ENCODE measurements around the gene TRIM54. TPM values are rescaled to one million over a fixed set of nuclear protein-coding genes. Genes with fewer than 3 reads are reported as not detected.

The TRIM54 gene
- total RNA-seq, 1 experiment from 2014 or later: 0.51 TPM

- H3K4me3 ChIP-seq (ENCODE audit: low read length): peak overlapping the region; percentile 81
- ATAC-seq: peak; percentile 1; the same call in 1 of the 2 replicates
- ChIA-PET POLR2A (ENCODE audit: unreplicated experiment) (interaction anchor here (0.7 kb wide), 1 partner anchor 1087 kb away, joined by 4 read pairs; no protein-coding TSS in a partner anchor), CTCF (no interaction called here)
- no peaks in the 10 kb centered on the region for H3K9me3 ChIP-seq (ENCODE audit: low read length)
- TF ChIP-seq, protein P1, sequence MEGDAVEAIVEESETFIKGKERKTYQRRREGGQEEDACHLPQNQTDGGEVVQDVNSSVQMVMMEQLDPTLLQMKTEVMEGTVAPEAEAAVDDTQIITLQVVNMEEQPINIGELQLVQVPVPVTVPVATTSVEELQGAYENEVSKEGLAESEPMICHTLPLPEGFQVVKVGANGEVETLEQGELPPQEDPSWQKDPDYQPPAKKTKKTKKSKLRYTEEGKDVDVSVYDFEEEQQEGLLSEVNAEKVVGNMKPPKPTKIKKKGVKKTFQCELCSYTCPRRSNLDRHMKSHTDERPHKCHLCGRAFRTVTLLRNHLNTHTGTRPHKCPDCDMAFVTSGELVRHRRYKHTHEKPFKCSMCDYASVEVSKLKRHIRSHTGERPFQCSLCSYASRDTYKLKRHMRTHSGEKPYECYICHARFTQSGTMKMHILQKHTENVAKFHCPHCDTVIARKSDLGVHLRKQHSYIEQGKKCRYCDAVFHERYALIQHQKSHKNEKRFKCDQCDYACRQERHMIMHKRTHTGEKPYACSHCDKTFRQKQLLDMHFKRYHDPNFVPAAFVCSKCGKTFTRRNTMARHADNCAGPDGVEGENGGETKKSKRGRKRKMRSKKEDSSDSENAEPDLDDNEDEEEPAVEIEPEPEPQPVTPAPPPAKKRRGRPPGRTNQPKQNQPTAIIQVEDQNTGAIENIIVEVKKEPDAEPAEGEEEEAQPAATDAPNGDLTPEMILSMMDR (conservative IDR thresholded peaks at IDR 0.05; ENCODE audit: low read depth, low read length): no peak
- no peak for TF ChIP-seq EZH2phosphoT487 (IDR thresholded peaks at IDR 0.05; ENCODE audit: borderline replicate concordance, low read length)
- TF ChIP-seq EZH2 (IDR thresholded peaks at IDR 0.05; ENCODE audit: low read length, unreplicated experiment): no peak
- H2AFZ ChIP-seq (ENCODE audit: low read length): peak overlapping the region; percentile 80
- H3K27me3 ChIP-seq (ENCODE audit: low read length): no peaks in the 10 kb centered on the region
- H3K36me3 ChIP-seq (ENCODE audit: low read depth, low read length): peaks cover 21% of the 10 kb centered on the region
- peaks cover 32% of the 10 kb centered on the region for H3K4me1 ChIP-seq (ENCODE audit: insufficient read depth, low read length)
- H3F3A ChIP-seq (ENCODE audit: low read length, unreplicated experiment): peaks cover 7% of the 10 kb centered on the region
- DNase-seq: peak; percentile 6
- no peaks in the 10 kb centered on the region for H4K20me1 ChIP-seq (ENCODE audit: low read length)
- peaks cover 14% of the 10 kb centered on the region for H3K79me2 ChIP-seq (ENCODE audit: low read length)
- no peaks in the 10 kb centered on the region for H3K9me2 ChIP-seq (replicated peaks; ENCODE audit: low read length)
- peak overlapping the region; percentile 97 for H3K4me2 ChIP-seq (ENCODE audit: low read length)
- H3K27ac ChIP-seq (ENCODE audit: low read length): peak overlapping the region; percentile 94
- intact Hi-C loops (cut with micrococcal nuclease): no loop called here
- peak overlapping the region; percentile 97 for H3K9ac ChIP-seq (ENCODE audit: low read length)
- no TSS peak for BruUV-seq (replicated peaks)
These were observed 41.5 kb downstream of the TRIM54 start for GRCh38 chr2:27323596-27324285.

GRCh38 chr2:27324720-27325119, 42.5 kb downstream of the TRIM54 start:
- Histone ChIP-seq H3K27ac (ENCODE audit: low read length) (no peak overlapping the region), H3K9me3 (ENCODE audit: low read length) (no peaks in the 10 kb centered on the region), H3K36me3 (ENCODE audit: low read depth, low read length) (peaks cover 25% of the 10 kb centered on the region), H3K4me2 (ENCODE audit: low read length) (no peak overlapping the region), H3F3A (ENCODE audit: low read length, unreplicated experiment) (peaks cover 7% of the 10 kb centered on the region), H3K4me3 (ENCODE audit: low read length) (no peak overlapping the region), H3K27me3 (ENCODE audit: low read length) (no peaks in the 10 kb centered on the region), H3K79me2 (ENCODE audit: low read length) (peaks cover 14% of the 10 kb centered on the region), H4K20me1 (ENCODE audit: low read length) (no peaks in the 10 kb centered on the region), H2AFZ (ENCODE audit: low read length) (no peak overlapping the region), H3K9ac (ENCODE audit: low read length) (no peak overlapping the region), H3K4me1 (ENCODE audit: insufficient read depth, low read length) (peaks cover 32% of the 10 kb centered on the region), H3K9me2 (replicated peaks; ENCODE audit: low read length) (no peaks in the 10 kb centered on the region)
- ATAC-seq (no peak), DNase-seq (no peak)
- TF ChIP-seq EZH2 (IDR thresholded peaks at IDR 0.05; ENCODE audit: low read length, unreplicated experiment): no peak
- no peak for TF ChIP-seq EZH2phosphoT487 (IDR thresholded peaks at IDR 0.05; ENCODE audit: borderline replicate concordance, low read length)
- TF ChIP-seq, protein P1 (conservative IDR thresholded peaks at IDR 0.05; ENCODE audit: low read depth, low read length): no peak
- intact Hi-C loops (cut with micrococcal nuclease): no loop called here
- BruUV-seq (replicated peaks): no TSS peak
- CTCF ChIA-PET: no interaction called here
- POLR2A ChIA-PET (ENCODE audit: unreplicated experiment): no interaction called here

GRCh38 chr2:27335311-27335710, 53.1 kb downstream of the TRIM54 start:
- POLR2A ChIA-PET (ENCODE audit: unreplicated experiment): no interaction called here
- BruUV-seq (replicated peaks): no TSS peak
- CTCF ChIA-PET: no interaction called here

More at GRCh38 chr2:27335311-27335710, 53.1 kb downstream of the TRIM54 start:
- intact Hi-C loops (cut with micrococcal nuclease): no loop called here
- Histone ChIP-seq H3K9me3 (ENCODE audit: low read length) (no peaks in the 10 kb centered on the region), H3K9ac (ENCODE audit: low read length) (no peak overlapping the region), H2AFZ (ENCODE audit: low read length) (no peak overlapping the region), H3K36me3 (ENCODE audit: low read depth, low read length) (peaks cover 58% of the 10 kb centered on the region), H3K4me3 (ENCODE audit: low read length) (no peak overlapping the region), H3K27ac (ENCODE audit: low read length) (no peak overlapping the region), H3K79me2 (ENCODE audit: low read length) (no peaks in the 10 kb centered on the region), H3F3A (ENCODE audit: low read length, unreplicated experiment) (no peaks in the 10 kb centered on the region), H3K27me3 (ENCODE audit: low read length) (no peaks in the 10 kb centered on the region), H3K4me2 (ENCODE audit: low read length) (no peak overlapping the region), H3K9me2 (replicated peaks; ENCODE audit: low read length) (no peaks in the 10 kb centered on the region), H4K20me1 (ENCODE audit: low read length) (no peaks in the 10 kb centered on the region), H3K4me1 (ENCODE audit: insufficient read depth, low read length) (no peaks in the 10 kb centered on the region)
- ATAC-seq (no peak), DNase-seq (no peak)
- no peak for TF ChIP-seq EZH2phosphoT487 (IDR thresholded peaks at IDR 0.05; ENCODE audit: borderline replicate concordance, low read length)
- TF ChIP-seq, protein P1 (conservative IDR thresholded peaks at IDR 0.05; ENCODE audit: low read depth, low read length): no peak
- TF ChIP-seq EZH2 (IDR thresholded peaks at IDR 0.05; ENCODE audit: low read length, unreplicated experiment): no peak

Data from PC-3 (cell line).